ENCODE measurements around the gene CCK.
"Not testable (repeated sequence)": the region's sequence is repeated elsewhere in the genome, so short reads cannot be mapped to it uniquely, and the experiment has no call there.

CCK gene, protein sequence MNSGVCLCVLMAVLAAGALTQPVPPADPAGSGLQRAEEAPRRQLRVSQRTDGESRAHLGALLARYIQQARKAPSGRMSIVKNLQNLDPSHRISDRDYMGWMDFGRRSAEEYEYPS

DNA sequence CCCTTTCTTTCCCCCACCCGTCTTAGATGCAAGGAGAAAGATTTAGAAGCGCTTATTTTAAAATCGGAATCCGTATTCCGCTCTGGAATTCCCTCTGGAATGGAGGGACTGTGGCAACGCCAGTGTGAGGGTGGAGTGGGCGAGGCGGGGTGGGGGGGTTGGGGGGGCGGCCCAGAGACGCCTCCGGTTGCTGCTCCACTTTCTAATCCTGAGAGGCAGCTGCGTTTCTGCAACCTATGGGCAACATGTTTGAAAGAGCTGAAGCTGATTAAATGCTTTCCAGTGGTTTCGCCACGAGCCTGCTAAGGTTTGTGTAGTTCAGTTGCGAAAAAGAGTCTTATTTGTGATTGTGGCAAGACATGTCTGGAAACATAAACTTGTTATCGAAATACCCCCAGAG lies at the start of gene CCK:
Gene CCK, minus strand, starts transcription at position 101 of the 400 bp plus-strand sequence. CDS start 2,555 bp downstream, outside the sequence.
- no peak for DNase-seq

DNA sequence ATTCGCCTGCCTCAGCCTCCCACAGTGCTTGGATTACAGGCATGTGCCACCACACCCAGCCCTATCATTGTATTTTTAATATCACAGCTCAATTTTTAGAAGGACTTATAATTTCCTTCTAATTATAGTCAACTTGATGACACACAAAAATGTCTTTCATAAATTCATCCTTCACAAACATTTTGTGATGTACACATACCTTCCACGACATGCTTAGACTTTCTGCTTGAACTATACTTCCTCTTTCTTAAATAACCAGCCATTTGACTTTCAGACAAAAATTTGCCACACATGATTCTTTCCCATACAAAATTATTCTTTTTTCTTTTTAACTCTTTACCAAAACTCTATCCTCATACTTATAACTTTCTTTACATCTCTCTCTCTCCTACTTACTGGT lies 48.4 kb upstream of the CCK start:
- DNase-seq, result no peak

DNA sequence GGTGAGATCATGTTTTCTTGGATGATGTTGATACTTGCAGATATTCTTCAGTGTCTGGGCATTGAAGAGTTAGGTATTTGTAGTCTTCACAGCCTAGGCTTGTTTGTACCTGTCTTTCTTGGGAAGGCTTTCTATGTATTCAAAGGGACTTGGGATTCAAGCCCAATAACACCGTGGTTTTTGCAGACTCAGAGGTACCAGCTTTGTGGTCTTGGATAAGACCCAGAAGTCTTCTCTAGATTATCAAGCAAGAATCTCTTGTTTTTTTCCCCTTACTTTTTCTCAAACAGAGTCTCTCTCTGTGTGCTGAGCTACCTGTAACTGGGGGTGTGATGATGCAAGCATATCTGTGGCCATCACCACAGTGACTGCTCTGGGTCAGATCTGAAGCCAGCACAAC lies 42.7 kb upstream of the CCK start:
- DNase-seq, result no peak

DNA sequence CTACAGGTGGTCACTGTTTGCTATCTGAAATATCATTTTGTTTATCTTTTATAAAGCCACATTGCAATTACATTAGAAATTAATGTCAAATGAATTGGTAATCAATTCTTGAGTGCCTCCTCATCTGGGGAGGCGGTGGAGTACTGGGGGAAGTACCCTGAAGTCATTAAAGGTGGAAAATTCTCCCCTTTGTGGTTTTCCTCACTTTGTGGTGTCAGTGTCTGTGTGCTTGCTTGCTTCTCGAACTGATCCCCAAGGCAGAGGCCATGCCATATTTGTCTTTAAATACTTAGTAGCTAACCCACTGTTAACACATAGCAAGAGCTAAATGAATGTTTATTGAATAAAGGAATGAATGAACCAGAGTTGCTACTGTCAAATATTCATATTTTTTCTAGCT lies 40.5 kb upstream of the CCK start:
- DNase-seq, result no peak

DNA sequence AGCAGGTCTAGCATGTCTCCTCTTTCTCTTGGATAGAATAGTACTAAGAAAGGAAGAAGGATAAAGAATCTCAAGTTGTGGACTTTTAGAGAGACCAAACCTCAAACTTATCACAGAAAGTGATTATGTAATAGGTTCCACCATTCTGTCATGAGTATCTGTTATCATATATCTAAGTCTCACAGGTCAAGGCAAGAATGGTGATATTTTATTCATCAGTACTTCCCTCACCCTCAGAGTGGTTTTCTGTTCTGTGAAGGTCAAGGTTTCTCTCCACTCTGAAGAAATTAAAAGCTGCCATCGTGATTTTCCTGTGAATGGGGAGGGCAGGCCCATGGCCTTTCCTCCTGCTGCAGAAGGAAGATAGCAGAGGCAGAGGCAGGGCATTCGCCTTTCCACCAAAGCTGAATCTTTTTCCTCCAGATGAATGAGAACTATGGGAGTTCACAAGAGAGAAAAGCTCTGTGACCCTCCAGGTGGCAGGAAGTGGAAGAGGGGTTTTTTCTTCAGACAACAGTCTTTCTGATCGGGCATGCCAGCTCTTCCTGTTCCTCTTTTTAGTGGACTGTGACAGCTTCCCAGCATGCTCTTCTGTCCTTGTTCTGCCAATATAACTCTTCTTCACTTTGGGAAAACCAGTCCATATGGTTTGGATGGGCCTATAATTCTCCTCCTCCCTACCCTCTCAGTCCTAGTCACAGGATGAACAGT lies 37.1 kb upstream of the CCK start:
- DNase-seq, result no peak

DNA sequence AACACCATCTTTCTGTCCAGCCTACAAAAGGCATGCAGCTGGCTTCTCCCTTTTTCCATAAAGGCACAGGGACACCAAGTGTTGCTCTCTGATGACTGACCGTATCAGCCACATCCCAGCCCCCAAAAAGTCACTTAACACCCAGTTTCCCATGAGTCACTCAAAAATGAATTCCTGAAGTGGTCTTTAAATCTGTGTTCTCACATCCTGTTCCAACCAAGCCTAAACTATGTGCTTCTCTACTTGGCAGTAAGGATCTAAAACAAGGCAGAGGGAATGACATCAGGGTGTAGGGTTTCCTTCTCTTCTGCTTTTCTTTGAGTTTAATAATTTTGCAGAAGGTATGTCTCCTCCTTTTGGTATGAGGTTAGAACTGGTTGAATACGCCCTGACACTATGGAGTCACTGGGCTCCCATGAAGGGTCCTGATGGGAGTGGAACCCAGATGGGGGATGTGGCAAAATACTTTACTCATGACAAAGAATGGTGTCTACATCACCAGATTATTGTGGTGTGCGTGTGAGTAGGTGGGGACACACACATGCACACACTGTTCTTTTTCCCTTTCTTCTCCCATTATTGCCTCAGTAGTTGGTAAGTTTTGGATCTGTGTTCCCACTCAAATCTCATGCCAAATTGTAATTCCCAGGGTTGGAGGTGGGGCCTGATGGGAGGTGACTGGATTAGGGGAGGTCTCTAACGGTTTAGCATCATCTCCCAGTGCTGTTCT lies 35.6 kb upstream of the CCK start:
- DNase-seq, result peak; percentile 19

DNA sequence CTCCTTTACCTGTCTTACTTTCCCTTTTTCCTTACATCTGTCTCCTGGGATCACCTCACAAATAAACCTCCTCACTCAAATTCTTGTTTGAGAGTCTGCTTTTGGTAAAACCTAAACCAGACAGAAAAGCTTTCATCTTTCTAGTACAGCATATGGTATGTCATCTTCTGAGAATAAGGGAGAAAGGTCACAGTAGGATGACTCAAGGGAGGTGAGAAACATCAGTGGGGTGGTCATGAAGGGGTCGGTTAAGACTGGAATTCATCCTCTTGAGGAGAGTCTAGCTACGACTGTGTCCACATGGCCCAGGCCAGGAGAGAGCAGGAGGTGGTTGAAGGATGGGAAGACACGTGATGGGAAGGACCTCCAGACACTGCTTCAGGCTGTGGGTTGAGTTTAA lies 34.8 kb upstream of the CCK start:
- no peak for DNase-seq

DNA sequence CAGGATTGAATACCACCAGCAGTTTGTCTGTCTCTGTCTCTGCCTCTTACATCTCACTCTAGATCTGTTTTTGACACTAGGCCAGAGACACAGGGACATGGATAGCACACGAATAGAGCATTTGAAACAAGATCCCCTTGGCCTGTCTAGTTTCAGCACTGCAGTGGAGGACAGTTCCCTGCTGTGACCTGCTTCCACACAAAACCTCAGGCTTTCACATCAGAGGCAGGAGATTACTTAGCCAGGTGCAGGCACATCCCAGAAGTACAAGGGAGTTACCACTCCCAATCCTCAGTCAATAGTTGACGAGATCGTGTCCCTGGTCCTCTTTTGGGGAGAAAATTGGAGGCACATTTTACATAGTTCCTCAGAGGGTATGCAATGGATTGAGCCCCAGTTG lies 34.0 kb upstream of the CCK start:
- DNase-seq, result peak; percentile 39

DNA sequence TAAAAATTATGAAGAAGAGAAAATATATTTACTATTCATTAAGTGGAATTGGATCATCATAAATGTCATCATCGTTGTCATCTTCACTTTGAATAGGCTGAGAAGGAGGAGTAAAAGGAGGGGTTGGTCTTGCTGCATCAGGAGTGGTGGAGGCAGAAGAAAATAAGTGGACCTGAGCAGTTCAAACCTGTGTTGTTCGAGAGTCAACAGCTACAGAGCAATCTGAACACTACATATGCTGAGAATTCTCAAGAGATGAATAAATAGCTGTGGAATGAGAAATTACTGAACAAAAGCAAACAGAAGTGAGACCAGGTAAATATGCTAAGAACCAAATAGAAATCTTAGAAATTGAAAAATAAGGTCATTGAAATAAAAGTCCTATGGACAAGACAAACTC lies 32.3 kb upstream of the CCK start:
- DNase-seq, result no peak

DNA sequence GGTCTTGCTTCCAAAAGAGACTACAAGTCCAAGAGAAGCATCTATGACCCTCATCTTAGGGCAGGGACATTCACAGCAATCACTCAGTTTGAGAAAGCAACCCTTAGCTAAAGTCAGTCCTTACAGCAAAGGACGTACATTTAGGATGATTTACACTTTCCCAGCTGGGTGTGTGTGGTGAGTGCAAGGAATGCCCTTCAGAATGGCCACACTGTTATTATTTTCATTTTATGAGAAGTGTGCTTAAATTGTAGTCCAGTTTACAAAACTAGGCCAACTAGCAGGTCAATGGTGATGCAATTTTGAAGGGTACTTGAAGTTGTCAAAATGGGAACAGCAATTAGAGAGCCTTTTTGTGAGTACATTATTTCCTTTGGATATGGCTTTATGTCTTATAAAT lies 26.0 kb upstream of the CCK start:
- no peak for DNase-seq

DNA sequence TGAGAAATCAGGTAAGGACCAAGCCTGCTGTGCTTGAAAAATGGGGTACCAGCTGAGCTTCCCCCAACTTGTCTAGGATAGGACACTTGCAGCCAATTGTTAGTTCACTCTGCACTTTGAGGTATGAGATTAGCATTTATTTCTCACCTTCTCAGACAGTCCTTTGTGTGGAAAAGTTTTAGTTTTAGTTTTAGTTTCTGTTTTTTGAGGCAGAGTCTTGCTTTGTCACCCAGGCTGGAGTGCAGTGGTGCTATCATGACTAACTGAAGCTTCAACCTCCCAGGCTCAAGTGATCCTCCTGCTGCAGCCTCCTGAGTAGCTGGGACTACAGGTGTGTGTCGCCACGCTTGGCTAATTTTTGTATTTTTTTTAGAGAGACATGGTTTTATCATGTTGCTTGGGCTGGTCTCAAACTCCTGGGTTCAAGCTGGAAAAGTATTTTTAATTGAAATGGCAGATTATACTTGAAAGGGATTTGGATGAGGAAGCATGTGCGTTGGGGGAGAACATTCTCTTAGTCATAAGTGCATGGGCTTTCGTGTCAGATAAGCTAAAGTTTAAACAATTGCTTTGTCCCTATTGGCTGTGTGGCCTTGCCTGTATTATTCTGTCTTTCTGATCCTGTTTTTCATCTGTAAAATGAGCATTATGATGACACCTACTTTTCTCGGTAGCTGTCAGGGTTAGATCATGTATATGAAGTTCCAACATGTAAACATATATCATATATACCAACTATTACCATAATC lies 25.2 kb upstream of the CCK start:
- DNase-seq, result no peak

DNA sequence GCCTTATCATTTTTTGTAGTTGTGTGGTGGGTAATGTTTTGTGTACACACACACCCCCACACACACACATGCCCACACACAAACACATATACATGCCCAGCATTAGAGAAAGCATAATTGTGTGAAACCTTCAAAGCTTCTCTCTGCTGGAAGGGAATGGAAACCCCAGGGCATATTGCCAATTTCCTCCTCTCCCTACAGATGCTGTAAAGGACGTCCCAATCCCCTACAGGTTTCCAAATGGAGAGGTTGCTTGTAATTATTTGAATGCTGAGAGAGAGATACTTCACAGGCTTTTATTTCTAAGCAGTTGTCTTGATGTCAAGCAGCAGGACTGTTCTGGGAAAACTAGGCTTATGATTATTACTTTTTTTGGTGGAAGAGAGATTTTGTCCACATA lies 23.0 kb upstream of the CCK start:
- DNase-seq, result no peak

DNA sequence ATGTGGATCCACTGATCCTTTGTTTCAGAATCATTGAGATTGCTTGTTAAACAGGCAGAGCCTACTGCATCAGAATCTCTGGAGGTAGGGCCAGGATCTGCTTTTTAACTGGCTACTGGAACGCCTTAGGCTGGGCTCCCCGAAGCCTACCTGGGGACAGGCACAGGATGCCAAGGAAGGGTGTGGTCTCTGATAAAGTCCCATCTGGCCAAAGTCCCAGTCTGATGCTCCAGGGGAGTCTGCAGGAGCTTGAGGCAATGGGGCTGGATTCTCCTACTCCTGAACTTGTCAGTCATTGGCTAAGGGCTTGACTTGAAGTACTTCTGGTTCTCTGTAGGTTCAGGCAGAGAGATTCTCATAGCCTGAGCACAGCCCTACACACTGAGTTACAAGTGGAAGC lies 22.4 kb upstream of the CCK start:
- no peak for DNase-seq

DNA sequence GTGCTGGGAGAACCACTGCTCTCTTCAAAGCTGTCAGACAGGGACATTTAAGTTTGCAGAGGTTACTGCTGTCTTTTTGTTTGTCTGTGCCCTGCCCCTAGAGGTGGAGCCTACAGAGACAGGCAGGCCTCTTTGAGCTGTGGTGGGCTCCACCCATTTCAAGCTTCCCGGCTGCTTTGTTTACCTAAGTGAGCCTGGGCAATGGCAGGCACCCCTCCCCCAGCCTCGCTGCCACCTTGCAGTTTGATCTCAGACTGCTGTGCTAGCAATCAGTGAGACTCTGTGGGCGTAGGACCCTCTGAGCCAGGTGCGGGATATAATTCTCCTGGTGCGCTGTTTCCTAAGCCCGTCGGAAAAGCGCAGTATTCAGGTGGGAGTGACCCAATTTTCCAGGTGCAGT lies 21.4 kb upstream of the CCK start:
- not testable (repeated sequence) for DNase-seq

DNA sequence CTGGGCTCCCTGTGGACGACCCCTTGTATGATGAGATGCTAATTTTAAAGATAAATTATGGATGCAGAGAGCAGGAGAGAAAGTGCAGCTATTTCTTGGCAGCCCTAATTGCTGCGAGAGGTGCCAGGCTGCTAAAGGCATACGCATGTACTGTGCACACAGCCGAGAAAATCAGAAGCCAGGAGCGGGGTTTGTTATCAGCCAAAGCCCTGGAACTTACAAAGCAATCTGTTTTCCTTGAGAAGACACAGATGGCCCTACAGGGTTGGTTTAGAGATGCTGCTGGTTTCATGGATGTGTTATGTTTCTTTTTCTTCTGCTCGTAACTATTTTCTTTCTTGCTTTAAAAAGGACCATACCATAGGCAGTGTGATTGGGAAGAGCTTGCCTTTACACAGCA lies 11.7 kb upstream of the CCK start:
- no peak for DNase-seq

DNA sequence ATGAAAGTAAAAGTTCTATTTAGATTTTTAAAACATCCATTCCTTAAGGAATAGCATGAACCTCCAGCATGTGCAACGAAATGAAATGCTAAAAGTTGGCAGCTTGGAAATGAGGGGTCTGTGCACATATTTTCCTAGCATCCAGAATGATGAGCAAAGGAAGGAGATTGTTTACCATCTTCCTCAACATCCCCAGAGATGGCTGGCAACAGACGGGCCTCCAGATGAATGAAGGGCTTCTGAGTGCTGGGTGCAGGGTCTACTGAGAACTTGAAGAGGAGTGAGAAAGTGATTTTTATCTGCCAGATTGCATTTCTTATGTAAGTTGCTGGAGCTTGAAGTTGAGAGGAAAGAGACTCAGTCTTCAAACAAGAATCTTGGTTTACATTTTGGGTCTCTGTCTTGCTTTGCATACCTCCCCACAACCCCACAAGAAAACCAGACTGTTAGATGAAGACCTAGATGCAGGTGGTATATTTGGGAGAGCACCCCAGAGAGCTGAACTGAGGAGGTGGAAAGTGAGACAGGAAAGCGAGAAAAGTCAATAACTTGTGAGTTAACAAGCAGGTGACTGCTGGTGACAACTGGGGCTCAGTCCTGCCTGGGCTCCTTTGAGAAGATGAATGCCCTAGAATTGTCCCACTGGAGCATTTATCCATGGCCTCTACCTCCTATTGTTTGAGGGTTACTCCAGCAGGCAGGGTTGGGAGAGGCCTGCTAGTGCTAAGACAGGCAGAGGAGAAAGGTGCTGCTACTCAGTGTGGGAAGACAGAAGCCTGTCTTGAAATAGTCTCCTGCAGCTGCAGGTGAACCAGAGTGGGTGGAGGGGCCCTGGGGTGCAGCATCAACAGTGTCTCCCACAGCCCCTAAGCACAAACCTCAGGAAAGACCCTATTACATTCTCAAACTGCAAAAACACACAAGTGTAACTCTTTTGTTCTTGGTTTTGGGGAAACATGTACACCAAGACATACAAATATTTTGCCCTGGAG lies 10.5 kb upstream of the CCK start:
- no peak for DNase-seq

DNA sequence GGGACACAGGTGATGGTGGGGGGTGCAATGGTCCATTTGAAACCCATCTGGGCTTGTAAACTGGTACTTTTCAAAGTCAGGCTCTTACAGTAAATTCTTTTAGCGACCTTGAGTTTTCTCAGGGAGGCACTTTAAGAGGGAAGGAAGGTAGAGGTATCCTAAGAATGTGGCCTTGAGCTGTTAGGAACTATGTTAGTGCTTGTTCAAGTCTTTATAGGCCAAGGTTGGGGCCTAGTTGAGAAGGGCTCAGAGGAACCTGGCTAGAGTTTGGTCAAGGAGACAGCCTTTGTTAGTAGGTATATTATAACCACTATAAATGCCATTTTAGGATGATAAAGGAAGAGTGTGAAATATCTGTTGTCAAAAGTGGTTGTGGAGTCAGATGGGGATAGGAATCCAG lies 9.2 kb upstream of the CCK start:
- no peak for DNase-seq

DNA sequence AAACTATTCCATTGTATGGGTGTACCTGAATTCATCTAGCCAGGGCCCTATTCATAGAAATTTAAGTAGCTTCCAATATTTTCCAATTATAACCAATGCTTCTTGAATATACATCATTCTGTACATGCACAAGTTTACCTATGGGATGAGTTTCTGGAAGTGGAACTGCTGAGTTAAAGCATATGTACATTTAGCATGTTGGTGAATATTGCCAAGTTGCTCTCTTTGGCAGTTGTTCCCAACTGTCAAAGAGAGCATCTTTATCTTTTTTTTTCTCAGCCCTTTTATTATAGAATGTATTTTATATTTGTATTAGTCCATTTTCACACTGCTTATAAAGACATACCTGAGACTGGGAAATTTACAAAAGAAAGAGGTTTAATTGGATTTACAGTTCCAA lies 8.3 kb upstream of the CCK start:
- no peak for DNase-seq

DNA sequence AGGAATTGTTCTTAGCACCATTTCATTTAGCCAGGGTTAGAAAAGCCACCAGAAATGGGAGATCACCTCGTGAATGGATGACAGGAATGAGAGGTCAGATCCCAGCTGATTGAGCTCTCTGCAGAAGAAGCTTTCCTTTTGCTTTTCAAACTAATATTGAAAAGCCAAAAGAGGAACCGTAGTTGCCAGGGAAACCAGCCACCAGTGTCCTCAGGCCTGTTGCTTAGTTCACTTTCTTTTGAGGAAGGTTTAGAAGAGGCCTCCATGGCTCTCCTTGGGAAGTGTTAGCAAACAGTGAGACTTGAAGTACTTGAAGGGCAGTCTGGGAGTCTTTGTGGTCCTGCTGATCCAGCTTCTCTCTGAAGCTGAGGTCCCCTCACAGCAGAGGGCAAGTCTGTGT lies 7.4 kb upstream of the CCK start:
- no peak for DNase-seq

DNA sequence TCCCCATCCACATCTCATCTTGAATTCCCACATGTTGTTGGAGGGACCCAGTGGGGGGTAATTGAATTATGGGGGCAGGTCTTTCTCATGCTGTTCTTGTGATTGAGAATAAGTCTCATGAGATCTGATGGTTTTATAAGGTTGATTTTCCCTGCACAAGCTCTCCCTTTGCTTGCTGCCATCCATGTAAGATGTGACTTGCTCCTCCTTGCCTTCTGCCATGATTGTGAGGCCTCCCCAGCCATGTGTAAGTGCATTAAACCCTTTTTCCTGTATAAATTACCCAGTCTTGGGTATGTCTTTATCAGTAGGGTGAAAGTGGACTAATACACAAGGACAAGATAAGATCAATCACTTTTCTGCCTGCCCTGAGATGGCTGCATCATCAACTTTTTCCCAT lies 5.8 kb upstream of the CCK start:
- no peak for DNase-seq

DNA sequence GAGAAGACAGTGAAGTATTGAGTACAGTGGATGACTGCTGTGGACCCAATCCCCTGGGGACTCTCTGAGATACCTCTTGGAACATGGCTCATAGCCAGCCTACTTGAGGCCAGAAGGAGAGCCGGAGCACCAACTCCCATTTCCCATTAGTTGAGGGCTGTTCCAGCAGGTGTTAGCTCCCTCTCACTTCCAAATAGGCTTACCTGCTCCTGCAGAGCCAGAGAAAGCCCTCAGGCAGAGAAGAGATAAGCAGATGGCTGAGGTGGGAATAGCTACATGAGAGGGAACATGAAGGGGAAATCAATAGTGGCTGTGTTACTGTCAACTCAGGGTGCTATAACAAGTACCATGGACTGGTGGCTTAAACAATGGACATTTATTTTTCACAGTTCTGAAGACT lies 4.6 kb upstream of the CCK start:
- DNase-seq, result no peak

DNA sequence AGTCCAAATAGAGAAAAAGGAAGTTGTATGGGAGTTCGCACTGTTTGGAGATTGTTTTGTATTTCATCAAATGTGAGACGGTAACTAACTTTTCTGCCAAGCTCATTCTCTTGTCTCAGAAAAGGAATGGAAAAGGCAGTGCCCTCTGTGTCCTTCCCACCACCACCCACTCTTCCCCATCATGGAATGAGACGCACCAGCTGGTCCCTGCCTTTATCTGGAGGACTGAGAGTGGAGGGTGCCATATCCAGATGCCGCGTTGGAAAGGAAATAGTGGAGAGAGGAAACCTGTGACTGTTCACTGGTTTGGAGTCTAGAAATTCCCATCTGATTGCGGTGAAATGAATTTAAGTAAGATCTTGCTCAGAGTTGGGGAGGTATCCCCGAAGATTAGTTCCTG lies 3.7 kb upstream of the CCK start:
- no peak for DNase-seq

DNA sequence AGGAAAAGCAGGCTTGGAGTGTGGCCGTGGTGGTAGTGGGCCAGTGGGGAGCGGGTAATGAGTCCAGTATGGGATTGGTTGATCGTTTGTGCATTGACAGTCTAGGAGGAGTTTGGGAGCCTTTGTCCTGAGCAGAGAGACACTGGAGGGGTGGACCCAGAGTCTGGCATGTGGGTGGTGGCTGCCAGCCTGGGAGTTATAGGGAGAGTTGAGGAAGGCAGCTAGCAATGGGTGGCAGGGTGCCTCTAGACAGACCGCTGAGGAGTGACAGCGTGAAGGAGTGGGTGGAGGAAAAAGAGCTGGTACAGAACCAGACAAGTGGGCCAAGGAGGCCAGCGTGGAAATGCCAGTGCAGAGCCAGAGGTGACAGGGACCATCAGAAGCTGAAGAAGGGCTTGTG lies 1.9 kb upstream of the CCK start:
- DNase-seq, result no peak
